ENCODE data around the gene ADAMTS2.

The ADAMTS2 gene

GRCh38 chr5:179242676-179243075 lies 102.6 kb downstream of the ADAMTS2 start:
- H3K9ac ChIP-seq (ENCODE audit: low read length): no peak overlapping the region

GRCh38 chr5:179241764-179242370 lies 103.4 kb downstream of the ADAMTS2 start:
- H3K36me3 ChIP-seq (ENCODE audit: control insufficient read depth, insufficient read depth, low read length): no peaks in the 10 kb centered on the region
- H3K27me3 ChIP-seq (ENCODE audit: control insufficient read depth, insufficient read depth, low read length): no peaks in the 10 kb centered on the region
- no peak overlapping the region for H3K4me3 ChIP-seq (ENCODE audit: low read length)
- no peak overlapping the region for H3K9ac ChIP-seq (ENCODE audit: low read length)
- H3K9me3 ChIP-seq (ENCODE audit: control insufficient read depth, low read length): no peaks in the 10 kb centered on the region
- H3K4me1 ChIP-seq (ENCODE audit: control insufficient read depth, insufficient read depth, low read length): no peaks in the 10 kb centered on the region

More at GRCh38 chr5:179242676-179243075, 102.6 kb downstream of the ADAMTS2 start:
- H3K27me3 ChIP-seq (ENCODE audit: control insufficient read depth, insufficient read depth, low read length): no peaks in the 10 kb centered on the region
- no peak overlapping the region for H3K4me3 ChIP-seq (ENCODE audit: low read length)
- no peaks in the 10 kb centered on the region for H3K36me3 ChIP-seq (ENCODE audit: control insufficient read depth, insufficient read depth, low read length)
- no peaks in the 10 kb centered on the region for H3K4me1 ChIP-seq (ENCODE audit: control insufficient read depth, insufficient read depth, low read length)
- H3K9me3 ChIP-seq (ENCODE audit: control insufficient read depth, low read length): no peaks in the 10 kb centered on the region

GRCh38 chr5:179241175-179241574 lies 104.1 kb downstream of the ADAMTS2 start:
- Histone ChIP-seq H3K9ac (ENCODE audit: low read length) (no peak overlapping the region), H3K36me3 (ENCODE audit: control insufficient read depth, insufficient read depth, low read length) (no peaks in the 10 kb centered on the region), H3K4me3 (ENCODE audit: low read length) (no peak overlapping the region), H3K27me3 (ENCODE audit: control insufficient read depth, insufficient read depth, low read length) (no peaks in the 10 kb centered on the region), H3K9me3 (ENCODE audit: control insufficient read depth, low read length) (no peaks in the 10 kb centered on the region), H3K4me1 (ENCODE audit: control insufficient read depth, insufficient read depth, low read length) (no peaks in the 10 kb centered on the region)

GRCh38 chr5:179240561-179240960 lies 104.7 kb downstream of the ADAMTS2 start:
- H3K27me3 ChIP-seq (ENCODE audit: control insufficient read depth, insufficient read depth, low read length): no peaks in the 10 kb centered on the region
- H3K4me3 ChIP-seq (ENCODE audit: low read length): no peak overlapping the region
- no peak overlapping the region for H3K9ac ChIP-seq (ENCODE audit: low read length)
- no peaks in the 10 kb centered on the region for H3K4me1 ChIP-seq (ENCODE audit: control insufficient read depth, insufficient read depth, low read length)
- no peaks in the 10 kb centered on the region for H3K9me3 ChIP-seq (ENCODE audit: control insufficient read depth, low read length)
- no peaks in the 10 kb centered on the region for H3K36me3 ChIP-seq (ENCODE audit: control insufficient read depth, insufficient read depth, low read length)

- Histone ChIP-seq H3K36me3 (ENCODE audit: control insufficient read depth, insufficient read depth, low read length) (no peaks in the 10 kb centered on the region), H3K9me3 (ENCODE audit: control insufficient read depth, low read length) (no peaks in the 10 kb centered on the region), H3K4me1 (ENCODE audit: control insufficient read depth, insufficient read depth, low read length) (no peaks in the 10 kb centered on the region), H3K27me3 (ENCODE audit: control insufficient read depth, insufficient read depth, low read length) (no peaks in the 10 kb centered on the region), H3K4me3 (ENCODE audit: low read length) (no peak overlapping the region), H3K9ac (ENCODE audit: low read length) (no peak overlapping the region)
These were observed 105.8 kb downstream of the ADAMTS2 start for GRCh38 chr5:179239256-179240135.

- Histone ChIP-seq H3K27me3 (ENCODE audit: control insufficient read depth, insufficient read depth, low read length) (no peaks in the 10 kb centered on the region), H3K4me3 (ENCODE audit: low read length) (no peak overlapping the region), H3K36me3 (ENCODE audit: control insufficient read depth, insufficient read depth, low read length) (no peaks in the 10 kb centered on the region), H3K4me1 (ENCODE audit: control insufficient read depth, insufficient read depth, low read length) (no peaks in the 10 kb centered on the region), H3K9ac (ENCODE audit: low read length) (no peak overlapping the region), H3K9me3 (ENCODE audit: control insufficient read depth, low read length) (no peaks in the 10 kb centered on the region)
These were observed 106.7 kb downstream of the ADAMTS2 start for GRCh38 chr5:179238628-179238970.

- H3K4me3 ChIP-seq (ENCODE audit: low read length): no peak overlapping the region
- no peak overlapping the region for H3K9ac ChIP-seq (ENCODE audit: low read length)
- H3K27me3 ChIP-seq (ENCODE audit: control insufficient read depth, insufficient read depth, low read length): no peaks in the 10 kb centered on the region
These were observed 107.3 kb downstream of the ADAMTS2 start for GRCh38 chr5:179237770-179238627.

GRCh38 chr5:179235416-179236400 lies 109.6 kb downstream of the ADAMTS2 start:
- H3K27me3 ChIP-seq (ENCODE audit: control insufficient read depth, insufficient read depth, low read length): no peaks in the 10 kb centered on the region
- no peak overlapping the region for H3K4me3 ChIP-seq (ENCODE audit: low read length)
- H3K4me1 ChIP-seq (ENCODE audit: control insufficient read depth, insufficient read depth, low read length): no peaks in the 10 kb centered on the region
- no peaks in the 10 kb centered on the region for H3K9me3 ChIP-seq (ENCODE audit: control insufficient read depth, low read length)
- H3K36me3 ChIP-seq (ENCODE audit: control insufficient read depth, insufficient read depth, low read length): no peaks in the 10 kb centered on the region
- no peak overlapping the region for H3K9ac ChIP-seq (ENCODE audit: low read length)

More at GRCh38 chr5:179237770-179238627, 107.3 kb downstream of the ADAMTS2 start:
- Histone ChIP-seq H3K4me1 (ENCODE audit: control insufficient read depth, insufficient read depth, low read length) (no peaks in the 10 kb centered on the region), H3K9me3 (ENCODE audit: control insufficient read depth, low read length) (no peaks in the 10 kb centered on the region), H3K36me3 (ENCODE audit: control insufficient read depth, insufficient read depth, low read length) (no peaks in the 10 kb centered on the region)

- H3K4me1 ChIP-seq (ENCODE audit: control insufficient read depth, insufficient read depth, low read length): no peaks in the 10 kb centered on the region
- H3K4me3 ChIP-seq (ENCODE audit: low read length): no peak overlapping the region
- no peaks in the 10 kb centered on the region for H3K9me3 ChIP-seq (ENCODE audit: control insufficient read depth, low read length)
- no peak overlapping the region for H3K9ac ChIP-seq (ENCODE audit: low read length)
- no peaks in the 10 kb centered on the region for H3K36me3 ChIP-seq (ENCODE audit: control insufficient read depth, insufficient read depth, low read length)
- H3K27me3 ChIP-seq (ENCODE audit: control insufficient read depth, insufficient read depth, low read length): no peaks in the 10 kb centered on the region
These were observed 110.6 kb downstream of the ADAMTS2 start for GRCh38 chr5:179234563-179235135.

- Histone ChIP-seq H3K4me1 (ENCODE audit: control insufficient read depth, insufficient read depth, low read length) (no peaks in the 10 kb centered on the region), H3K4me3 (ENCODE audit: low read length) (no peak overlapping the region), H3K9me3 (ENCODE audit: control insufficient read depth, low read length) (no peaks in the 10 kb centered on the region), H3K36me3 (ENCODE audit: control insufficient read depth, insufficient read depth, low read length) (no peaks in the 10 kb centered on the region), H3K9ac (ENCODE audit: low read length) (no peak overlapping the region), H3K27me3 (ENCODE audit: control insufficient read depth, insufficient read depth, low read length) (no peaks in the 10 kb centered on the region)
These were observed 111.2 kb downstream of the ADAMTS2 start for GRCh38 chr5:179233909-179234562.
